H1 (cell line): ENCODE measurements around the gene TPSAB1.
"Not testable (repeated sequence)": the region's sequence is repeated elsewhere in the genome, so short reads cannot be mapped to it uniquely, and the experiment has no call there.

ENCODE experiments used
- BACH1 ChIP-seq: IDR thresholded peaks from 2 replicates; pipeline ENCODE4 v1.6.1; 2012; ENCODE audit warnings: low read length, improper control_type of control experiment
- CTCF ChIP-seq, 3 experiments: IDR thresholded peaks; 1 replicate in 2 of 3; 2 replicates in 1 of 3; pipeline versions ENCODE4 v1.5.1 to v1.6.1; 2011; ENCODE audit warnings: low read length in 3 of 3, mild to moderate bottlenecking in 3 of 3, inconsistent platforms in 2 of 3, low read depth in 1 of 3, moderate library complexity in 1 of 3; ENCODE audit not compliant: insufficient read depth in 1 of 3; ENCODE audit errors: control extremely low read depth in 1 of 3
- GABPA ChIP-seq: IDR thresholded peaks from 2 replicates; pipeline ENCODE4 v1.6.1; 2011; ENCODE audit warnings: mild to moderate bottlenecking, low read length, moderate library complexity, borderline replicate concordance; ENCODE audit not compliant: insufficient read depth
- HDAC2 ChIP-seq, 2 experiments: fragments of 300-600 bp in 1 of 2; sonication (generic) in 1 of 2; IDR thresholded peaks; 2 replicates each; pipeline ENCODE4 v1.6.1; 2011 to 2012; ENCODE audit warnings: low read depth in 2 of 2, low read length in 2 of 2, mild to moderate bottlenecking in 2 of 2, moderate library complexity in 2 of 2, borderline replicate concordance in 1 of 2, inconsistent platforms in 1 of 2
- JUN ChIP-seq: IDR thresholded peaks from 2 replicates; pipeline ENCODE4 v1.6.1; 2011; ENCODE audit warnings: low read depth, mild to moderate bottlenecking, improper control_type of control experiment, low read length
- JUND ChIP-seq: IDR thresholded peaks from 2 replicates; pipeline ENCODE4 v1.6.1; 2011; ENCODE audit warnings: mild to moderate bottlenecking, improper control_type of control experiment, low read length
- MAX ChIP-seq: IDR thresholded peaks from 2 replicates; pipeline ENCODE4 v1.6.1; 2012; ENCODE audit warnings: inconsistent platforms
- POLR2A ChIP-seq, 2 experiments: IDR thresholded peaks; 1 replicate in 1 of 2; 2 replicates in 1 of 2; pipeline ENCODE4 v1.6.1; 2011; ENCODE audit warnings: low read depth in 2 of 2, low read length in 2 of 2, mild to moderate bottlenecking in 2 of 2; ENCODE audit errors: control extremely low read depth in 1 of 2
- POLR2AphosphoS5 ChIP-seq: IDR thresholded peaks from 2 replicates; pipeline ENCODE4 v1.6.1; 2011; ENCODE audit warnings: low read depth, low read length
- RNF2 ChIP-seq: fragments of 200-900, 300-1000 bp; sonication (generic); IDR thresholded peaks from 2 replicates; pipeline ENCODE4 v1.7.1; 2016; ENCODE audit warnings: borderline replicate concordance, low read depth, mild to moderate bottlenecking, antibody characterized with exemption, low read length; ENCODE audit not compliant: poor library complexity, severe bottlenecking; ENCODE audit errors: missing control alignments
- SAP30 ChIP-seq: fragments of 300-600 bp; sonication (generic); IDR thresholded peaks from 2 replicates; pipeline ENCODE4 v1.7.1; 2012; ENCODE audit warnings: low read length, moderate library complexity, mild to moderate bottlenecking, inconsistent platforms; ENCODE audit not compliant: insufficient read depth, insufficient replicate concordance
- TAF1 ChIP-seq: IDR thresholded peaks from 2 replicates; pipeline ENCODE4 v1.6.1; 2011; ENCODE audit warnings: mild to moderate bottlenecking, low read depth, low read length
- TEAD4 ChIP-seq: IDR thresholded peaks from 2 replicates; pipeline ENCODE4 v1.6.1; 2012; ENCODE audit warnings: low read depth, low read length, inconsistent platforms, mixed read lengths
- USF2 ChIP-seq: IDR thresholded peaks from 2 replicates; pipeline ENCODE4 v1.6.1; 2011; ENCODE audit warnings: low read length, improper control_type of control experiment

- TF ChIP-seq JUND; CTCF (IDR thresholded peaks at IDR 0.05; ENCODE audit: control extremely low read depth in 1 of 3, insufficient read depth in 1 of 3, low read depth in 1 of 3, low read length in 3 of 3); TEAD4; POLR2A (IDR thresholded peaks at IDR 0.05; ENCODE audit: control extremely low read depth in 1 of 2, low read depth in 2 of 2, low read length in 2 of 2); USF2; TAF1; JUN; HDAC2 (IDR thresholded peaks at IDR 0.05; ENCODE audit: borderline replicate concordance in 1 of 2, low read depth in 2 of 2, low read length in 2 of 2); BACH1; MAX; RNF2; GABPA; SAP30; POLR2AphosphoS5: not testable (repeated sequence)
These were observed 49.7 kb upstream of the TPSAB1 start for GRCh38 chr16:1190789-1191188.
